Natural killer cell treated with Interleukin-12 subunit alpha and Interleukin-12 subunit beta and Interleukin-15 and Interleukin-18, amount 100 ng/mL, for 72 hours (primary cell): Measurements from ENCODE around the gene UBE2K. TPM values are rescaled to one million over a fixed set of nuclear protein-coding genes. Genes with fewer than 3 reads are reported as not detected.
A peak's percentile ranks its signal among the peaks of the same experiment; 100 is the strongest.
"Not testable (repeated sequence)": the region's sequence is repeated elsewhere in the genome, so short reads cannot be mapped to it uniquely, and the experiment has no call there.

Experiments
- ATAC-seq, 2 donors: fragments of 150-1000 bp; cut with Tn5 transposase in 1 of 2; sonication (Bioruptor Pico), chemical (Tn5 transposase) in 1 of 2; 2 replicates each; pipeline ENCODE4 v1.10.0; 2021
- DNase-seq: peaks from one replicate; pipeline ENCODE4 v3.0.0; 2022; ENCODE audit warnings: low spot score
- H3K27ac Mint-ChIP-seq, 2 donors: 1 replicate in 1 of 2; 2 replicates in 1 of 2; pipeline ENCODE4 v1.8.0; 2022; ENCODE audit warnings: mixed read lengths in 2 of 2, mild to moderate bottlenecking in 1 of 2, moderate library complexity in 1 of 2
- H3K27me3 Mint-ChIP-seq, 2 donors: 1 replicate in 1 of 2; 2 replicates in 1 of 2; pipeline ENCODE4 v1.8.0; 2022; ENCODE audit warnings: mixed read lengths in 2 of 2
- H3K36me3 Mint-ChIP-seq: one replicate; pipeline ENCODE4 v1.8.0; 2022; ENCODE audit warnings: mixed read lengths
- H3K4me1 Mint-ChIP-seq, 2 donors: 1 replicate in 1 of 2; 2 replicates in 1 of 2; pipeline ENCODE4 v1.8.0; 2022; ENCODE audit warnings: low read depth in 2 of 2, mixed read lengths in 2 of 2, mild to moderate bottlenecking in 1 of 2
- H3K4me3 Mint-ChIP-seq: one replicate; pipeline ENCODE4 v1.8.0; 2022; ENCODE audit warnings: mixed read lengths
- H3K9me3 Mint-ChIP-seq: 2 replicates; pipeline ENCODE4 v1.8.0; 2022; ENCODE audit warnings: mixed read lengths
- total RNA-seq, 2 donors: library from RNA; stranded (reverse); gene quantifications; one replicate each; pipeline ENCODE4 v1.2.3, GENCODE V29; 2022

UBE2K gene
- total RNA-seq, 2 donors from 2014 or later: 62.8 to 89.7 TPM

DNA sequence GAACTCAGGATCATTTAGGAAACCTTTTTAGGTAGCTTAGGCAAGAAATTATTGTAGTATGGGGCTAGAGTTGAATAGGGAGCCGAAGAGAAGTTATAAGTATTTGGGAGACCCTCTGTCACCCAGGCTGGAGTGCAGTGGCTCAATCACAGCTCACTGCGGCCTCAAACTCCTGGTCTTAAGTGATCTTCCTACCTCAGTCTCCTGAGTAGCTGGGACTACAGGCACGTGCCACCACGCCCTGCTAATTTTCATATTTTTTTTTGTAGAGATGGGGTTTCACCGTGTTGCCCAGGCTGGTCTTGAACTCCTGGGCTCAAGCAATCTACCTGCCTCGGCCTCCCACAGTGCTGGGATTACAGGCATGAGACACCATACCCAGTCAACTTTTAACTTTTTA, 23.3 kb downstream of the UBE2K start:
- not testable (repeated sequence) for H3K9me3 Mint-ChIP-seq, H3K4me3 Mint-ChIP-seq, DNase-seq, H3K36me3 Mint-ChIP-seq, H3K27me3 Mint-ChIP-seq, ATAC-seq
- Mint-ChIP-seq H3K27ac (peak overlapping the region in 1 of 2 donors; percentile 9), H3K4me1 (peaks cover 34% of the 10 kb centered on the region in 2 donors)

DNA sequence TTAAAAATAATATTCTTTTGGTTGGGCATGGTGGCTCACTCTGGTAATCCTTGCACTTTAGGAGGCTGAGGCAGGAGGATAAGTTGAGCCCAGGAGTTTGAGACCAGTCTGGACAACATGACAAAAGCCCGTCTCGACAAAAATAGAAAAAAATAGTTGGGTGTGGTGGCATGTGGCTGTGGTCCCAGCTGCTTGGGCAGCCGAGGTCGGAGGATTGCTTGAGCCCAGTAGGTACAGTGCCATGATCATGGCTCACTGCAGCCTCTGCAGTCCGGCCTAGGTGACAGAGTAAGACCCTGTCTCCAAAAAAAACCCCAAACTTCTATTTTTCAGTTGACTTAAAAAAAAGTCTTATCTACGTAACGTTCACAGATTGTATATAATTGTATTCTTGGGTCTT, 23.9 kb downstream of the UBE2K start:
- DNase-seq (no peak), ATAC-seq (no peak)
- peaks cover 5% of the 10 kb centered on the region for H3K36me3 Mint-ChIP-seq
- no peaks in the 10 kb centered on the region for H3K27me3 Mint-ChIP-seq
- H3K9me3 Mint-ChIP-seq: no peaks in the 10 kb centered on the region
- H3K4me3 Mint-ChIP-seq: no peak overlapping the region
- H3K27ac Mint-ChIP-seq: no peak overlapping the region
- H3K4me1 Mint-ChIP-seq: peaks cover 34 to 39% of the 10 kb centered on the region in 2 donors

- H3K4me1 Mint-ChIP-seq: peaks cover 15 to 18% of the 10 kb centered on the region in 2 donors
- H3K9me3 Mint-ChIP-seq: no peaks in the 10 kb centered on the region
- H3K27ac Mint-ChIP-seq: peak overlapping the region in 1 of 2 donors; percentile 28
Observed at GRCh38 chr4:39729557-39729956, 31.6 kb downstream of the UBE2K start.

DNA sequence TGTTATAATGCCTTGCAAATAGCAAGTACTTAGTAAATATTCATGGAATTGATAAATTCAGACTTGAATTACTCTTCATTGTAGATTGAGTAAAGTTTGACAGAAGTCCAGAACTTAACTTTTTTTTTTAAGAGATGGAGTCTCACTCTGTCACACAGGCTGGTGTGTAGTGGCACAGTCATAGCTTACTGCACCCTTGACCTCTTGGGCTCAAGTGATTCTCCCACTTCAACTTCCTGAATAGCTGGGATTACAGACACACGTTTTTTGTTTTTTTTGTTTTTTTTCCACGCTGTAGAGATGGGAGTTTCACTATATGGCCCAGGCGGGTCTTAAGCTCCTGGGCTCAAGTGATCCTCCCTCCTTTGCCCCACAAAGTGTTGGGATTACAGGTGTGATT, 32.1 kb downstream of the UBE2K start:
- DNase-seq: no peak
- Mint-ChIP-seq H3K36me3 (no peaks in the 10 kb centered on the region), H3K27ac (no peak overlapping the region), H3K4me1 (peaks cover 15 to 18% of the 10 kb centered on the region in 2 donors), H3K27me3 (no peaks in the 10 kb centered on the region), H3K4me3 (no peak overlapping the region), H3K9me3 (no peaks in the 10 kb centered on the region)
- ATAC-seq: no peak

More at GRCh38 chr4:39729557-39729956, 31.6 kb downstream of the UBE2K start:
- no peak overlapping the region for H3K4me3 Mint-ChIP-seq
- H3K36me3 Mint-ChIP-seq: no peaks in the 10 kb centered on the region
- no peak for ATAC-seq
- H3K27me3 Mint-ChIP-seq: no peaks in the 10 kb centered on the region
- no peak for DNase-seq

DNA sequence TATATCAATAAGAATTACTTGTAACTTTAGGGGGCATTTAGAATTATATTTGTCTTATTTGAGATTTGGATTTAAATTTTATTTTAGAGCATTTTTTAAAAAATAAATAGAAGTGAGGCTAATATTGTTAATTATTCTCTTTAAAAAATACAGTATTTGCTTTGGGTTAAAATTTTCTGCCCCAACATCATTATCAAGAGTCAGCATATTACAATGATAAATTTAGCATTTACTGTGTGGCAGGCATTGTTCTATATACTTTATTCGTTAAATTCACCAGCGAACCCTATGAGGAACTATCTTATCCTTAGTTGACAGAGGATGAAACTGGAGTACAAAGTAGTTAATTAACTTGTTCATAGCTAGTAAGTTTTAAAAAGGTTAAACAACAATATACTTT, 34.0 kb downstream of the UBE2K start:
- no peak for ATAC-seq
- no peaks in the 10 kb centered on the region for H3K36me3 Mint-ChIP-seq
- H3K27me3 Mint-ChIP-seq: no peaks in the 10 kb centered on the region
- no peak overlapping the region for H3K27ac Mint-ChIP-seq
- DNase-seq: no peak
- H3K9me3 Mint-ChIP-seq: no peaks in the 10 kb centered on the region
- no peak overlapping the region for H3K4me3 Mint-ChIP-seq
- peaks cover 15 to 16% of the 10 kb centered on the region in 2 donors for H3K4me1 Mint-ChIP-seq

DNA sequence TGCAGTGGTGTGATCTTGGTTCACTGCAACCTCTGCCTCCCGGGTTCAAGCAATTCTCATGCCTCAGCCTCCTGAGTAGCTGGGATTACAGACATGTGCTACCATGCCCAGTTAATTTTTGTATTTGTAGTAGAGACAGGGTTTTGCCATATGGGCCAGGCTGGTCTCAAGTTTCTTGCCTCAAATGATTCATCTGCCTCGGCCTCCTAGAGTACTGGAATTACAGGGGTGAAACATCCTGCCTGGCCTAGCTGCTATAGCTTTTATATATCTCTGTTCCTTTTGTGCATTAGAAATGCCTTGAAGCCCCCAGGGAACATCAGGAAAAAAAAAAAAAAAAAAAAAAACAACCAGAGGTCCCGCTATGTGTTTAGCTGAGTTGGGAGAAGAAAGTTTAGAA, 34.8 kb downstream of the UBE2K start:
- H3K4me1 Mint-ChIP-seq: peaks cover 15% of the 10 kb centered on the region in 2 donors
- no peaks in the 10 kb centered on the region for H3K27me3 Mint-ChIP-seq
- DNase-seq (no peak), ATAC-seq (peak in 1 of 2 donors; percentile 79)
- no peak overlapping the region for H3K27ac Mint-ChIP-seq
- no peak overlapping the region for H3K4me3 Mint-ChIP-seq
- no peaks in the 10 kb centered on the region for H3K36me3 Mint-ChIP-seq
- H3K9me3 Mint-ChIP-seq: no peaks in the 10 kb centered on the region

DNA sequence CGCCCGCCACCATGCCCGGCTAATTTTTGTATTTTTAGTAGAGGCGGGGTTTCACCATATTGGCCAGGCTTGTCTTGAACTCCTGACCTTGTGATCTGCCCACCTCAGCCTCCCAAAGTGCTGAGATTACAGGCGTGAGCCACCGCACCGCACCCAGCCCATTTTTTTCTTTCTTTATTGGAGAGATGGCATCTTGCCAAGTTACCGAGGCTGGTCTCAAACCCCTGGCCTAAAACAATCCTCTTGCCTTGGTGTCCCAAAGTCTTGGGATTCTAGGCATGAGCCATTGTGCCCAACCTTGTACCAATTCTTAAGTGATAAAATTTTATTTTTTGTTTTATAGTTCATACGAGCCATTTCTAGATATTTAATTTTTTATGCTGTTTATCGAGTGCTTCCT, 41.7 kb downstream of the UBE2K start:
- H3K9me3 Mint-ChIP-seq, ATAC-seq, H3K27me3 Mint-ChIP-seq, H3K36me3 Mint-ChIP-seq, H3K4me1 Mint-ChIP-seq, DNase-seq, H3K4me3 Mint-ChIP-seq, H3K27ac Mint-ChIP-seq: not testable (repeated sequence)

GRCh38 chr4:39741401-39741800, 43.5 kb downstream of the UBE2K start:
- H3K27ac Mint-ChIP-seq: no peak overlapping the region
- no peaks in the 10 kb centered on the region for H3K9me3 Mint-ChIP-seq
- no peaks in the 10 kb centered on the region for H3K27me3 Mint-ChIP-seq
- H3K36me3 Mint-ChIP-seq: no peaks in the 10 kb centered on the region
- peaks cover 2 to 7% of the 10 kb centered on the region in 2 donors for H3K4me1 Mint-ChIP-seq
- no peak for DNase-seq
- H3K4me3 Mint-ChIP-seq: no peak overlapping the region
- ATAC-seq: no peak

- H3K4me3 Mint-ChIP-seq: no peak overlapping the region
- no peaks in the 10 kb centered on the region for H3K36me3 Mint-ChIP-seq
- DNase-seq (no peak), ATAC-seq (no peak)
- H3K4me1 Mint-ChIP-seq: peaks cover 7 to 11% of the 10 kb centered on the region in 2 donors
- no peaks in the 10 kb centered on the region for H3K27me3 Mint-ChIP-seq
- H3K9me3 Mint-ChIP-seq: no peaks in the 10 kb centered on the region
- no peak overlapping the region for H3K27ac Mint-ChIP-seq
Observed at GRCh38 chr4:39745920-39746319, 48.0 kb downstream of the UBE2K start.

DNA sequence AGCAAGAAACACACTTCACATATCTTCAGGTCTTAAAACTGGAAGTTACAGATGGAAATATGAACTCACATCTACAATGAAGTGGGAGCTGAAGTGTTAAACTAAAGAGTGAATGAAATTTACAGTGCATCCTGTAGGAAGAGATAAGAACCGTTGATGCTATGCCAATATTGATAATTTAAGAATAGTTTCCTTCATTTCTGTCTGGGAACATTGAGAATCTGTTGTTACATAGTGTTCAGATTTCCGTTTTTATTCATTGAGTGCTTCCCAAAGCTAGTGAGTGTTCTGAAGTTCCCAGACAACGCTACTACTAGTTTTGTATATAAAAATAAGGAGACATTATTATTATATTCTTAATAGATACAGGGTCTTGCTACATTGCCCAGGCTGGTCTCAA, 52.3 kb downstream of the UBE2K start:
- no peaks in the 10 kb centered on the region for H3K36me3 Mint-ChIP-seq
- H3K9me3 Mint-ChIP-seq: no peaks in the 10 kb centered on the region
- peaks cover 15 to 17% of the 10 kb centered on the region in 2 donors for H3K4me1 Mint-ChIP-seq
- no peak overlapping the region for H3K27ac Mint-ChIP-seq
- no peaks in the 10 kb centered on the region for H3K27me3 Mint-ChIP-seq
- H3K4me3 Mint-ChIP-seq: no peak overlapping the region
- ATAC-seq (no peak), DNase-seq (no peak)

DNA sequence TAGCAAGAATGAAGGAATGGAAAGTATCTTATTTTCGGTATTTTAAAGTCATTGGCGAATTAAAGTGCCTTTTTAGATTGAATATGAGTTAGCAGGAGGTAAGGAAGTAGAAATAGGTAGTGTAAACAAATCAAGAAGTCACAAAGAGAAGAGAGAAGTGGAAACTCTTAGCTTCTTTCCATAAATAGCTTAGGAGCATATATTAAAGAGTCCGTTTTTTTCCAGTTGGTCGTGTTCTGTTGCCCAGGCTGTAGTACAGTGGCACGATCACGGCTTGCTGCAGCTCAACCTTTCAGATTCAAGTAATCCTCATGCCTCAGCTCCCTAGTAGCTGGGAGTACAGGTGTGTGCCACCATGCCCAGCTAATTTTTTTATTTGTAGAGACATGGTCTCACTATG, 56.4 kb downstream of the UBE2K start:
- peaks cover 7% of the 10 kb centered on the region for H3K36me3 Mint-ChIP-seq
- no peaks in the 10 kb centered on the region for H3K9me3 Mint-ChIP-seq
- H3K27ac Mint-ChIP-seq: no peak overlapping the region
- no peak overlapping the region for H3K4me3 Mint-ChIP-seq
- peaks cover 6 to 8% of the 10 kb centered on the region in 2 donors for H3K4me1 Mint-ChIP-seq
- H3K27me3 Mint-ChIP-seq: no peaks in the 10 kb centered on the region
- DNase-seq (no peak), ATAC-seq (no peak)

- Mint-ChIP-seq H3K4me3 (no peak overlapping the region), H3K36me3 (peaks cover 7% of the 10 kb centered on the region), H3K27me3 (no peaks in the 10 kb centered on the region), H3K9me3 (no peaks in the 10 kb centered on the region), H3K27ac (no peak overlapping the region), H3K4me1 (peaks cover 6 to 8% of the 10 kb centered on the region in 2 donors)
- no peak for ATAC-seq
- DNase-seq: no peak
Observed at GRCh38 chr4:39756159-39756558, 58.2 kb downstream of the UBE2K start.

- Mint-ChIP-seq H3K36me3 (peaks cover 7% of the 10 kb centered on the region), H3K4me3 (no peak overlapping the region), H3K4me1 (peaks cover 5 to 7% of the 10 kb centered on the region in 2 donors), H3K27ac (no peak overlapping the region), H3K27me3 (no peaks in the 10 kb centered on the region), H3K9me3 (no peaks in the 10 kb centered on the region)
- ATAC-seq (no peak), DNase-seq (no peak)
Observed at GRCh38 chr4:39758176-39758575, 60.2 kb downstream of the UBE2K start.

GRCh38 chr4:39759569-39759968, 61.6 kb downstream of the UBE2K start:
- Mint-ChIP-seq H3K4me3 (no peak overlapping the region), H3K27ac (no peak overlapping the region)

GRCh38 chr4:39761005-39761667, 63.2 kb downstream of the UBE2K start:
- Mint-ChIP-seq H3K27ac (no peak overlapping the region), H3K27me3 (no peaks in the 10 kb centered on the region), H3K4me3 (no peak overlapping the region), H3K9me3 (no peaks in the 10 kb centered on the region), H3K4me1 (peaks cover 0 to 5% of the 10 kb centered on the region in 2 donors), H3K36me3 (peaks cover 7% of the 10 kb centered on the region)
- no peak for DNase-seq
- no peak for ATAC-seq

More at GRCh38 chr4:39759569-39759968, 61.6 kb downstream of the UBE2K start:
- no peaks in the 10 kb centered on the region for H3K9me3 Mint-ChIP-seq
- H3K4me1 Mint-ChIP-seq: peaks cover 0 to 4% of the 10 kb centered on the region in 2 donors
- ATAC-seq (no peak), DNase-seq (no peak)
- H3K36me3 Mint-ChIP-seq: peaks cover 7% of the 10 kb centered on the region
- no peaks in the 10 kb centered on the region for H3K27me3 Mint-ChIP-seq
